Osteoblast (primary cell): ENCODE measurements around the gene PCK2. TPM values are rescaled to one million over a fixed set of nuclear protein-coding genes. Genes with fewer than 3 reads are reported as not detected.

Source experiments
- DNase-seq: peaks from one replicate; pipeline ENCODE4 v3.0.0; 2011; ENCODE audit warnings: low spot score, mixed read lengths; ENCODE audit not compliant: insufficient read length; ENCODE audit errors: missing footprints
- H2AFZ ChIP-seq: 2 replicates; pipeline ENCODE4 v1.6.0; 2011; ENCODE audit warnings: mild to moderate bottlenecking, low read length
- H3K27ac ChIP-seq: 2 replicates; pipeline ENCODE4 v1.5.1; 2011; ENCODE audit warnings: mild to moderate bottlenecking, low read depth, low read length, moderate library complexity
- H3K27me3 ChIP-seq: 2 replicates; pipeline ENCODE4 v1.6.0; 2012; ENCODE audit warnings: mild to moderate bottlenecking, control low read depth, inconsistent platforms, low read length, moderate library complexity; ENCODE audit not compliant: insufficient read depth
- H3K36me3 ChIP-seq: 2 replicates; pipeline ENCODE4 v1.5.1; 2011; ENCODE audit warnings: mild to moderate bottlenecking, low read length, control low read depth, moderate library complexity; ENCODE audit not compliant: insufficient read depth
- H3K4me1 ChIP-seq: 2 replicates; pipeline ENCODE4 v1.5.1; 2011; ENCODE audit warnings: mild to moderate bottlenecking, low read length, control low read depth, moderate library complexity; ENCODE audit not compliant: insufficient read depth
- H3K4me2 ChIP-seq: 2 replicates; pipeline ENCODE4 v1.6.0; 2011; ENCODE audit warnings: mild to moderate bottlenecking, low read length; ENCODE audit not compliant: insufficient read depth
- H3K4me3 ChIP-seq: fragments of 200-600 bp; sonication (generic); 3 replicates; pipeline ENCODE4 v1.5.1; 2012; ENCODE audit warnings: mild to moderate bottlenecking, low read length, inconsistent platforms; ENCODE audit not compliant: insufficient read depth
- H3K79me2 ChIP-seq: 2 replicates; pipeline ENCODE4 v1.6.0; 2012; ENCODE audit warnings: mild to moderate bottlenecking, low read length, control low read depth, inconsistent platforms; ENCODE audit not compliant: insufficient read depth
- H3K9me3 ChIP-seq: 2 replicates; pipeline ENCODE4 v1.5.1; 2011; ENCODE audit warnings: low read depth, low read length, control low read depth
- H4K20me1 ChIP-seq: 2 replicates; pipeline ENCODE4 v1.6.0; 2012; ENCODE audit warnings: mild to moderate bottlenecking, low read length, control low read depth; ENCODE audit not compliant: insufficient read depth
- total RNA-seq: library from RNA; depleted of rRNA; stranded (reverse); fragments of >200 nt; gene quantifications from 2 replicates; pipeline ENCODE4 v1.2.3, GENCODE V29; 2012
- TF ChIP-seq, protein P1 (sequence below): IDR thresholded peaks from 2 replicates; pipeline ENCODE4 v1.5.1; 2011; ENCODE audit warnings: mild to moderate bottlenecking, low read depth, low read length, moderate library complexity; ENCODE audit errors: extremely low read depth

Gene PCK2
- total RNA-seq, 1 donor: 35.1 TPM

GRCh38 chr14:24062216-24062980 is 31.7 kb upstream of the PCK2 start:
- Histone ChIP-seq H3K79me2 (no peaks in the 10 kb centered on the region), H3K27ac (no peak overlapping the region), H3K4me1 (no peaks in the 10 kb centered on the region), H3K4me2 (no peak overlapping the region), H2AFZ (no peak overlapping the region), H4K20me1 (peaks cover 4% of the 10 kb centered on the region), H3K9me3 (no peaks in the 10 kb centered on the region), H3K27me3 (peaks cover 3% of the 10 kb centered on the region), H3K4me3 (no peak overlapping the region), H3K36me3 (no peaks in the 10 kb centered on the region)
- TF ChIP-seq, protein P1, sequence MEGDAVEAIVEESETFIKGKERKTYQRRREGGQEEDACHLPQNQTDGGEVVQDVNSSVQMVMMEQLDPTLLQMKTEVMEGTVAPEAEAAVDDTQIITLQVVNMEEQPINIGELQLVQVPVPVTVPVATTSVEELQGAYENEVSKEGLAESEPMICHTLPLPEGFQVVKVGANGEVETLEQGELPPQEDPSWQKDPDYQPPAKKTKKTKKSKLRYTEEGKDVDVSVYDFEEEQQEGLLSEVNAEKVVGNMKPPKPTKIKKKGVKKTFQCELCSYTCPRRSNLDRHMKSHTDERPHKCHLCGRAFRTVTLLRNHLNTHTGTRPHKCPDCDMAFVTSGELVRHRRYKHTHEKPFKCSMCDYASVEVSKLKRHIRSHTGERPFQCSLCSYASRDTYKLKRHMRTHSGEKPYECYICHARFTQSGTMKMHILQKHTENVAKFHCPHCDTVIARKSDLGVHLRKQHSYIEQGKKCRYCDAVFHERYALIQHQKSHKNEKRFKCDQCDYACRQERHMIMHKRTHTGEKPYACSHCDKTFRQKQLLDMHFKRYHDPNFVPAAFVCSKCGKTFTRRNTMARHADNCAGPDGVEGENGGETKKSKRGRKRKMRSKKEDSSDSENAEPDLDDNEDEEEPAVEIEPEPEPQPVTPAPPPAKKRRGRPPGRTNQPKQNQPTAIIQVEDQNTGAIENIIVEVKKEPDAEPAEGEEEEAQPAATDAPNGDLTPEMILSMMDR: no peak
- peak; percentile 82 for DNase-seq

GRCh38 chr14:24063263-24063836 is 30.8 kb upstream of the PCK2 start:
- peaks cover 4% of the 10 kb centered on the region for H4K20me1 ChIP-seq
- no peaks in the 10 kb centered on the region for H3K36me3 ChIP-seq
- no peaks in the 10 kb centered on the region for H3K4me1 ChIP-seq
- DNase-seq: peak; percentile 83
- no peak overlapping the region for H2AFZ ChIP-seq
- no peak overlapping the region for H3K4me2 ChIP-seq
- H3K9me3 ChIP-seq: no peaks in the 10 kb centered on the region
- H3K27me3 ChIP-seq: peaks cover 3% of the 10 kb centered on the region
- no peak overlapping the region for H3K4me3 ChIP-seq
- H3K79me2 ChIP-seq: no peaks in the 10 kb centered on the region
- TF ChIP-seq, protein P1: no peak
- no peak overlapping the region for H3K27ac ChIP-seq

- Histone ChIP-seq H3K79me2 (no peaks in the 10 kb centered on the region), H3K4me3 (no peak overlapping the region), H3K27ac (no peak overlapping the region), H3K4me2 (no peak overlapping the region), H3K27me3 (peaks cover 3% of the 10 kb centered on the region), H2AFZ (no peak overlapping the region), H3K9me3 (no peaks in the 10 kb centered on the region), H3K4me1 (no peaks in the 10 kb centered on the region), H4K20me1 (no peaks in the 10 kb centered on the region), H3K36me3 (no peaks in the 10 kb centered on the region)
- DNase-seq: peak; percentile 79
- TF ChIP-seq, protein P1: no peak
Observed at GRCh38 chr14:24064091-24064795, 29.9 kb upstream of the PCK2 start.

GRCh38 chr14:24064856-24065255 is 29.3 kb upstream of the PCK2 start:
- Histone ChIP-seq H3K79me2 (no peaks in the 10 kb centered on the region), H3K27ac (no peak overlapping the region), H3K9me3 (no peaks in the 10 kb centered on the region), H3K36me3 (no peaks in the 10 kb centered on the region), H3K27me3 (peaks cover 7% of the 10 kb centered on the region), H3K4me3 (no peak overlapping the region), H3K4me1 (no peaks in the 10 kb centered on the region), H2AFZ (no peak overlapping the region), H3K4me2 (no peak overlapping the region), H4K20me1 (no peaks in the 10 kb centered on the region)
- TF ChIP-seq, protein P1: no peak
- DNase-seq: peak; percentile 61
